GM12892 (cell line): ENCODE results near the gene TMED5.

Source experiments
- POLR2A ChIP-seq: IDR thresholded peaks from 2 replicates; pipeline ENCODE4 v1.6.1; 2011; ENCODE audit warnings: low read depth, low read length, control low read depth
- POLR2AphosphoS5 ChIP-seq: IDR thresholded peaks from 2 replicates; pipeline ENCODE4 v1.6.1; 2011; ENCODE audit warnings: low read depth, low read length, control low read depth
- TAF1 ChIP-seq: IDR thresholded peaks from 2 replicates; pipeline ENCODE4 v1.6.1; 2011; ENCODE audit warnings: low read depth, mild to moderate bottlenecking, control low read depth, low read length, borderline replicate concordance

DNA sequence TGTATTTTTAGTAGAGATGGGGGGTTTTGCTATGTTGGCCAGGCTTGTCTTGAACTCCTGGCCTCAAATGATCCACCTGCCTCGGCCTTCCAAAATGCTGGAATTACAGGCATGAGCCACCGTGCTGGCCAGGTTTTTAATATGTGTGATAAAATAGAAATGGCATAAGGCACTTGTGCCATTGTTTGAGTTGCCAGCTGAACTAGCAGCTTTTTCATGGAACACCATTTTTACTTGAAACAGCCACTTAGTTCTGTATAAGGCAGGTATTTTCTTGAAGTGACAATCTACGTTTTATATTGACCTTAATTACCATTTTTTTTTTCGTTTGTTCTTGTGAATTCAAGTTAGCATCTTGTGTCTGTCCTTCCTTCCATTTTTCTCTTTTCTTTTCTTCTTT lies 72.8 kb downstream of the TMED5 start:
- TF ChIP-seq POLR2AphosphoS5 = no peak
- TF ChIP-seq POLR2A = no peak
- TF ChIP-seq TAF1 = no peak
